Epithelial cell of proximal tubule (primary cell): ENCODE data around the gene TNS4. TPM values are rescaled to one million over a fixed set of nuclear protein-coding genes. Genes with fewer than 3 reads are reported as not detected.

Experiments used
- DNase-seq: peaks from one replicate; pipeline ENCODE4 v3.0.0-alpha.2; 2011; ENCODE audit warnings: low read depth
- H3K4me3 ChIP-seq: 2 replicates; pipeline ENCODE4 v1.5.1; 2011; ENCODE audit warnings: low read depth, mild to moderate bottlenecking, low read length
- CTCF ChIP-seq: conservative IDR thresholded peaks from 2 replicates; pipeline ENCODE4 v1.5.1; 2012; ENCODE audit warnings: low read depth, mild to moderate bottlenecking, low read length
- total RNA-seq: library from RNA; depleted of rRNA; stranded (reverse); fragments of >200 nt; gene quantifications from 2 replicates; pipeline ENCODE4 v1.2.3, GENCODE V29; 2015

The TNS4 gene
- total RNA-seq, 1 donor from 2014 or later: not detected

- no peak for DNase-seq
These were observed 37.7 kb upstream of the TNS4 start for GRCh38 chr17:40538936-40539705.

DNA sequence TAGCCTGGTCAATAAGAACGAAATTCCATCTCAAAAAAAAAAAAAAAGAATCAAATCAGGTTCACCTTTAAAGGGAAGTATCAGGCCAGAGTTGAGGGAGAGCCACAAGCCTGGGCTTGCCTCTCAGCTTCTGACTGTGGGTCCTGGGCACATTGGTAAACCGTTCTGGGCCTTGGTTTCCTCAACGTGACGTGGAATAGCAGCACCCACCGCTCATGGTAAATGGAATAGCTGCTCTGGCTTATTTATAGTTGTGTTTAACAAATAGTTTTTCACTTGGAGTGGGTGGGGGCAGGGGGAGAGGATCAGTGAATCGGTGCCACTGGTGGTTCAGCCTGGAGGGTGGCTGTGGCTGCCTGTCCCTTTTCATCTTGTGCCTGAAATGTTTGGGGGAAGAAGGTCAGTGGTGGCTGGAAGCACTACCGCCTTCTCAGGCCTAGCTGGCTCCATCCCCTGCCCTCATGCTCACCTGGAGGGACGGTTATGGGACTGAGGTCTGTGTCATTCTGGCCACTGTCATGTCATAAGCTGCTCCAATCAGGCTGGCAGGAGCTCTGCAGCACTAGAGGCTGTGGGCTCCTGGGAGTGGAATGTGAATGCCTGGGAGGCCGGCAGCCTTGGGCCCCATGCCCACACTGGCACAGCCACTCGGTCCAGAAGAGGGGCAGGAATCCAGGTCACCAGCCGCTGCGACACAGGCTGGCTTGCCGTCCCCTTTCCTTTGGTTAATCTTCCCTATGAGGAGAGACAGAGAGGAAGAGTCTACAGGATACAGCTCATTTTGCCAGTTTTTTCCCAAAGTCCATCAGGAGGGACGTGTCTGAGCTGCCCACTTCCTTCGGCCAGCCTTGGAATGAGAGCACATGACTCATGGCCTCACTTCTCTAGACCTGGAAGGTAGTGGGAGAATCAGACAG is 36.9 kb upstream of the TNS4 start:
- H3K4me3 ChIP-seq: no peak overlapping the region
- TF ChIP-seq CTCF: no peak
- DNase-seq: no peak

More at GRCh38 chr17:40538936-40539705, 37.7 kb upstream of the TNS4 start:
- H3K4me3 ChIP-seq: no peak overlapping the region
- TF ChIP-seq CTCF: no peak

GRCh38 chr17:40536295-40537171 is 35.1 kb upstream of the TNS4 start:
- TF ChIP-seq CTCF: no peak
- DNase-seq: no peak
- H3K4me3 ChIP-seq: no peak overlapping the region

GRCh38 chr17:40535924-40536294 is 34.5 kb upstream of the TNS4 start:
- no peak for DNase-seq
- no peak for TF ChIP-seq CTCF
- no peak overlapping the region for H3K4me3 ChIP-seq

- TF ChIP-seq CTCF: no peak
- DNase-seq: no peak
- H3K4me3 ChIP-seq: no peak overlapping the region
These were observed 34.0 kb upstream of the TNS4 start for GRCh38 chr17:40535438-40535837.

- no peak for TF ChIP-seq CTCF
These were observed 33.2 kb upstream of the TNS4 start for GRCh38 chr17:40534371-40535189.

More at GRCh38 chr17:40534371-40535189, 33.2 kb upstream of the TNS4 start:
- DNase-seq: no peak
- H3K4me3 ChIP-seq: no peak overlapping the region
